ENCODE results near the gene STK25. TPM values are rescaled to one million over a fixed set of nuclear protein-coding genes. Genes with fewer than 3 reads are reported as not detected.

Gene STK25
- total RNA-seq (2021; fragmentation: NEBNext Ultra II Directional; extraction: Animal tissue kit (Norgen Biotek cat#: 25700)): 159 and 162 TPM in 2 replicates
- 546 and 743 TPM in 2 replicates for polyA plus RNA-seq (2011; rRNA removed)
- 422 TPM for polyA plus RNA-seq (2011; cell fraction: cytosol; rRNA removed)
- 1,385 TPM for polyA plus RNA-seq (2011; cell fraction: nucleus; rRNA removed)
- polyA plus RNA-seq (2012, experiment 1 of 2): 179 to 242 TPM (median 225 TPM) in 4 replicates
- 236 TPM for polyA plus RNA-seq (2012, experiment 2 of 2)
- polyA plus RNA-seq (2013, experiment 1 of 2): 117 TPM
- polyA plus RNA-seq (2013, experiment 2 of 2): 108 TPM
- 256 and 338 TPM in 2 replicates for polyA minus RNA-seq (2011; rRNA and poly(A)+ RNA removed)
- 108 TPM for polyA minus RNA-seq (2011; cell fraction: cytosol; rRNA and poly(A)+ RNA removed)
- polyA minus RNA-seq (2011; cell fraction: nucleus; rRNA and poly(A)+ RNA removed): 190 TPM
- long read RNA-seq, experiment 1, full-length matches to known transcripts: 49 of 99 reads
- long read RNA-seq, experiment 1, partial matches to known transcripts: 28 of 99 reads
- long read RNA-seq, experiment 1, other reads (novel, unspliced or antisense): 22 of 99 reads
- long read RNA-seq, experiment 2, transcript STK25-230 (2 exons, 797 nt): major isoform, 12 of 20 reads
- long read RNA-seq, experiment 2, partial matches to known transcripts: 1 of 20 reads
- long read RNA-seq, experiment 2, other reads (novel, unspliced or antisense): 3 of 20 reads

GRCh38 chr2:241508240-241509154 is at the start of gene STK25:
STK25 (minus strand) TSS chr2:241508584; CDS start chr2:241508035, 549 bp downstream.
- H2AFZ ChIP-seq (ENCODE audit: low read length): peak within 1 kb of the TSS; percentile 51; the same call in 1 of the 2 replicates
- POLR2A ChIA-PET (ENCODE audit: partially characterized antibody): interaction anchor here (1.0 to 10.2 kb wide), 7 partner anchors 10 to 132 kb away, joined by 3 to 104 read pairs (median 3); partner anchors contain the start of gene BOK
- no peak for FAIRE-seq
- TF ChIP-seq FOSL1 (IDR thresholded peaks at IDR 0.05; ENCODE audit: insufficient read depth, low read depth, low read length): 0 out of 2 replicates have a peak, but pooled peaks have one; percentile 4

More at GRCh38 chr2:241508240-241509154, at the start of gene STK25:
- Histone ChIP-seq H3K4ac (replicated peaks; ENCODE audit: insufficient read length, low read depth, low read length) (peak within 1 kb of the TSS; percentile 74), H3K23ac (ENCODE audit: insufficient read length) (no peak within 1 kb of the TSS), H3K27ac (ENCODE audit: low read depth, low read length) (no peak within 1 kb of the TSS), H3K23me2 (ENCODE audit: low read depth, low read length) (peaks cover 17% of the 10 kb centered on the region), H3K9ac (replicated peaks in 1 of 4; ENCODE audit: extremely low read depth in 1 of 4, low read depth in 3 of 4, low read length in 3 of 4) (peak within 1 kb of the TSS; percentile 25 to 93 (median 64); a peak in 6 of 7 replicates), H2BK12ac (ENCODE audit: low read depth, low read length) (peak within 1 kb of the TSS; percentile 65; the same call in 1 of the 2 replicates), H4K5ac (ENCODE audit: insufficient read length, low read depth, low read length) (peak within 1 kb of the TSS; percentile 39), H3K4me1 (replicated peaks in 1 of 4; ENCODE audit: control insufficient read depth in 3 of 4, insufficient read depth in 4 of 4, low read length in 3 of 4) (peaks cover 2 to 15% (median 11%) of the 10 kb centered on the region in 4 experiments), H4K8ac (ENCODE audit: extremely low read depth, insufficient read depth, low read length) (peak within 1 kb of the TSS; percentile 94), H2BK120ac (replicated peaks; ENCODE audit: low read depth, low read length) (no peak within 1 kb of the TSS), H4K91ac (replicated peaks; ENCODE audit: insufficient read length, low read length) (peak within 1 kb of the TSS; percentile 95), H2BK20ac (ENCODE audit: low read length) (no peak within 1 kb of the TSS), H3K79me1 (ENCODE audit: low read depth, low read length) (peaks cover 18% of the 10 kb centered on the region), H4K20me1 (replicated peaks in 1 of 2; ENCODE audit: control insufficient read depth in 1 of 2, insufficient read depth in 2 of 2, low read length in 2 of 2) (peaks cover 9 to 27% of the 10 kb centered on the region in 2 experiments), H3K18ac (ENCODE audit: extremely low read depth, low read length) (peak within 1 kb of the TSS; percentile 87; the same call in 1 of the 2 replicates), H3K4me3 (ENCODE audit: extremely low read depth in 1 of 4, insufficient read depth in 2 of 4, low read depth in 3 of 4, low read length in 4 of 4) (peak within 1 kb of the TSS; percentile 67 to 91 (median 78)), H2AK5ac (ENCODE audit: low read depth, low read length) (no peak within 1 kb of the TSS), H2BK15ac (ENCODE audit: low read length) (no peak within 1 kb of the TSS; the same call in 1 of the 2 replicates), H2BK5ac (ENCODE audit: low read depth, low read length) (peak within 1 kb of the TSS; percentile 35; the same call in 1 of the 2 replicates), H3K36me3 (ENCODE audit: control insufficient read depth in 2 of 4, insufficient read depth in 4 of 4, low read length in 3 of 4) (no peaks in the 10 kb centered on the region), H3K56ac (replicated peaks; ENCODE audit: insufficient read length, low read depth, low read length) (peak within 1 kb of the TSS; percentile 82), H3K14ac (ENCODE audit: insufficient read length) (peak within 1 kb of the TSS; percentile 37), H3K27me3 (replicated peaks in 1 of 4; ENCODE audit: control insufficient read depth in 3 of 4, extremely low read depth in 1 of 4, insufficient read depth in 3 of 4, low read length in 3 of 4) (peaks cover 0 to 9% (median 5%) of the 10 kb centered on the region in 4 experiments; a peak in 4 of 7 replicates), H3K4me2 (ENCODE audit: insufficient read depth in 1 of 2, low read depth in 2 of 2, low read length in 2 of 2) (peak within 1 kb of the TSS; percentile 81 to 95), H3K79me2 (ENCODE audit: control insufficient read depth in 1 of 2, insufficient read depth in 2 of 2, low read length in 2 of 2) (peaks cover 14 to 43% of the 10 kb centered on the region in 2 experiments), H3K9me3 (ENCODE audit: insufficient read depth in 2 of 2, low read depth in 1 of 2, low read length in 1 of 2) (no peaks in the 10 kb centered on the region)
- CTCF ChIA-PET (ENCODE audit: partially characterized antibody): interaction anchor here (0.6 to 1.1 kb wide), 3 partner anchors 22 to 104 kb away, joined by 3 read pairs; no protein-coding TSS in a partner anchor
- peak; percentile 94 to 96 for DNase-seq (ENCODE audit: low read depth in 1 of 2, low spot score in 2 of 2)
- WGBS, 2 experiments (ENCODE audit: extremely low coverage in 1 of 2, insufficient coverage in 1 of 2, insufficient read length in 1 of 2, insufficient replicate concordance in 2 of 2, low coverage in 1 of 2, low lambda C conversion rate in 2 of 2, missing lambda C conversion rate in 1 of 2): 2% methylated on average over 71 of the region's 122 CpGs; no CpG with 5 or more reads in 1 of the 2 experiments
